Measurements from ENCODE around the gene EIF4H. TPM values are rescaled to one million over a fixed set of nuclear protein-coding genes. Genes with fewer than 3 reads are reported as not detected.

The EIF4H gene
- total and polyA plus RNA-seq, 2 donors (not counting 1 experiment from before 2014, with no cell fraction given): 127 to 199 TPM

DNA sequence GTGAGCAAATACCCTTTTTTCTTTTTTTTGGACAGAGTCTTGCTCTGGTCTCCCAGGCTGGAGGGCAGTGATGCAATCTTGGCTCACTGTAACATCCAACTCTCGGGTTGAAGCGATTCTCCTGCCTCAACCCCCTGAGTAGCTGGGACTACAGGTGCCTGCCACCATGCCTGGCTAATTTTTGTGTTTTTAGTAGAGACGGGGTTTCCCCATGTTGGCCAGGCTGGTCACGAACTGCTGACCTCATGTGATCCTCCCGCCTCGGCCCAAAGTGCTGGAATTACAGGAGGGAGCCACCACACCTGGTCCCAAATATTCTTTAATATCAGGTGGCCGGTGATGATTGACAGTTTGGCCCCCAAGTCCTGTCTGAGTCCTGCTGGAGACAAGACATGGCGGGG is 42.2 kb downstream of the EIF4H start:
- Mint-ChIP-seq H3K27me3 (no peaks in the 10 kb centered on the region), H3K9me3 (ENCODE audit: insufficient read depth) (no peaks in the 10 kb centered on the region), H3K4me3 (peak overlapping the region; percentile 81), H3K4me1 (peaks cover 58% of the 10 kb centered on the region), H3K27ac (peak overlapping the region; percentile 92)
- Histone ChIP-seq H3K9me3 (ENCODE audit: control extremely low read depth in 1 of 3, control insufficient read depth in 2 of 3, insufficient read depth in 1 of 3, low read length in 2 of 3) (peaks cover 0 to 10% (median 0%) of the 10 kb centered on the region in 3 donors), H3K79me2 (ENCODE audit: control insufficient read depth, insufficient read depth, low read length) (peaks cover 48% of the 10 kb centered on the region), H3K27me3 (replicated peaks in 1 of 4; ENCODE audit: control extremely low read depth in 1 of 4, control insufficient read depth in 3 of 4, insufficient read depth in 4 of 4, low read length in 3 of 4) (no peaks in the 10 kb centered on the region), H3K36me3 (replicated peaks in 1 of 2; ENCODE audit: control extremely low read depth in 1 of 2, control insufficient read depth in 1 of 2, extremely low read depth in 1 of 2, insufficient read depth in 2 of 2, low read length in 1 of 2) (peaks cover 1 to 61% of the 10 kb centered on the region in 2 experiments), H3K4me3 (ENCODE audit: control extremely low read depth in 1 of 5, extremely low read depth in 1 of 5, insufficient read depth in 1 of 5, low read depth in 2 of 5, low read length in 4 of 5) (no peak overlapping the region), H3K4me1 (ENCODE audit: control insufficient read depth in 2 of 2, insufficient read depth in 2 of 2, low read length in 2 of 2) (peaks cover 56 to 79% of the 10 kb centered on the region in 2 donors), H3K9ac (ENCODE audit: low read length) (peak overlapping the region; percentile 9), H3K27ac (ENCODE audit: low read length in 2 of 2) (peak overlapping the region; percentile 64 to 70), H3K4me2 (replicated peaks; ENCODE audit: low read depth, low read length, poor library complexity, severe bottlenecking) (peak overlapping the region; percentile 69), H4K20me1 (ENCODE audit: control insufficient read depth, insufficient read depth, low read length, poor library complexity, severe bottlenecking) (peaks cover 54% of the 10 kb centered on the region), H2AFZ (ENCODE audit: insufficient read depth, low read depth, low read length, poor library complexity, severe bottlenecking) (no peak overlapping the region)
- no peak for ATAC-seq (ENCODE audit: low read depth)
- WGBS (ENCODE audit: insufficient coverage): 9% methylated on average over 8 of the region's 8 CpGs
- TF ChIP-seq, protein P1, sequence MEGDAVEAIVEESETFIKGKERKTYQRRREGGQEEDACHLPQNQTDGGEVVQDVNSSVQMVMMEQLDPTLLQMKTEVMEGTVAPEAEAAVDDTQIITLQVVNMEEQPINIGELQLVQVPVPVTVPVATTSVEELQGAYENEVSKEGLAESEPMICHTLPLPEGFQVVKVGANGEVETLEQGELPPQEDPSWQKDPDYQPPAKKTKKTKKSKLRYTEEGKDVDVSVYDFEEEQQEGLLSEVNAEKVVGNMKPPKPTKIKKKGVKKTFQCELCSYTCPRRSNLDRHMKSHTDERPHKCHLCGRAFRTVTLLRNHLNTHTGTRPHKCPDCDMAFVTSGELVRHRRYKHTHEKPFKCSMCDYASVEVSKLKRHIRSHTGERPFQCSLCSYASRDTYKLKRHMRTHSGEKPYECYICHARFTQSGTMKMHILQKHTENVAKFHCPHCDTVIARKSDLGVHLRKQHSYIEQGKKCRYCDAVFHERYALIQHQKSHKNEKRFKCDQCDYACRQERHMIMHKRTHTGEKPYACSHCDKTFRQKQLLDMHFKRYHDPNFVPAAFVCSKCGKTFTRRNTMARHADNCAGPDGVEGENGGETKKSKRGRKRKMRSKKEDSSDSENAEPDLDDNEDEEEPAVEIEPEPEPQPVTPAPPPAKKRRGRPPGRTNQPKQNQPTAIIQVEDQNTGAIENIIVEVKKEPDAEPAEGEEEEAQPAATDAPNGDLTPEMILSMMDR (IDR thresholded peaks at IDR 0.05): no peak
- no peak for TF ChIP-seq EZH2 (IDR thresholded peaks at IDR 0.05; ENCODE audit: borderline replicate concordance, insufficient read depth, low read depth, low read length, poor library complexity, severe bottlenecking)
- peak; percentile 58 for DNase-seq
- POLR2A ChIA-PET: interaction anchor here (3.0 kb wide), 1 partner anchor 13 kb away, joined by 19 read pairs; no protein-coding TSS in a partner anchor
- CTCF ChIA-PET: interaction anchor here (4.4 kb wide), 1 partner anchor 9 kb away, joined by 39 read pairs; no protein-coding TSS in a partner anchor
- intact Hi-C loops (cut with micrococcal nuclease): no loop called here

All from B cell (primary cell).